GM19099 (cell line): Measurements from ENCODE around the gene KRTAP2-1.
"Not testable (repeated sequence)": the region's sequence is repeated elsewhere in the genome, so short reads cannot be mapped to it uniquely, and the experiment has no call there.

Source experiments
- POLR2A ChIP-seq: IDR thresholded peaks from 3 replicates; pipeline ENCODE4 v1.6.1; 2011; ENCODE audit warnings: low read depth; ENCODE audit not compliant: insufficient read length; ENCODE audit errors: extremely low read depth

Gene KRTAP2-1

GRCh38 chr17:41046735-41047465, at the start of gene KRTAP2-1:
Gene KRTAP2-1 (minus strand): TSS chr17:41047316. CDS start chr17:41047267, 49 bp downstream.
- not testable (repeated sequence) for TF ChIP-seq POLR2A

GRCh38 chr17:41096055-41096454, 48.9 kb upstream of the KRTAP2-1 start:
- no peak for TF ChIP-seq POLR2A

- not testable (repeated sequence) for TF ChIP-seq POLR2A
Measured at GRCh38 chr17:41084100-41084856, 37.2 kb upstream of the KRTAP2-1 start, which contains the start of gene KRTAP4-7. Gene KRTAP4-7 (plus strand): TSS chr17:41084150. CDS start chr17:41084207, 57 bp downstream.

DNA sequence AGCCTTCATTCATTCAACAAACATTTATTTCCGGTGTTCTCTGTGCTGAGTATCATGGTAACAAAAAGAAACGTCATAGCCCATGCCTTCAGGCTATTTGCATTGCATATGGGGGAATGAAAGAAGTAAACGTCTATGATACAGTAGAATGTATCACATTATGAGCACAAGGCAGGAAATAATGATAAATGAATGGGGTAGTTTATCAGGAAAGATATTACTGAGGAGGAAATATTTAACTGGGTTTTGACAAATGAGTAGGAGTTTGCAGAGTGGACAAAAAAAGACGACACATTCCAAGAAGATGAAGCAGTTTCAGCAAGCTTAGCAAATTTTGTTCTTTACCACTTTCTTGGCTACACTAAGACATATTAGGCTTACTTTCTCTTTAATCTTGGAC, 35.5 kb upstream of the KRTAP2-1 start:
- TF ChIP-seq POLR2A: no peak

GRCh38 chr17:41076788-41077187, 29.7 kb upstream of the KRTAP2-1 start:
- no peak for TF ChIP-seq POLR2A

DNA sequence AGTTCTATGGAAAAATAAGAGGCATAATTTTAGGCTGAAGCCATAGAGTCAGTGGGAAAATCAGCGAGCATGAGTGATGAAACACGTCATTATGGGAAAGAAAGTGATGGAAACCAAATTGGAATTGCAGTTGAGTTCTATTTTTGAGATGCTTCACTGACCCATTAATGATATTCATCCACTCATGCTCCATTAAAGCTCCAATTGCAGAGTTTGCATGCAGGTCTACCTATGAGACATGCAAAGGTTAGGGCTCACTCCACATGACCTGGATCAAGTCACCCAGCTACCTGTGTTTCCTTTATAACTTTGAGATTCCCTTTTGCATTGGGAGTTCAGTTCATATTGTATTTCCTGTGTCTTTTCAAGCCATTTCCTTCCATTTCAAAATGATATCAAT, 26.6 kb upstream of the KRTAP2-1 start:
- TF ChIP-seq POLR2A: no peak

DNA sequence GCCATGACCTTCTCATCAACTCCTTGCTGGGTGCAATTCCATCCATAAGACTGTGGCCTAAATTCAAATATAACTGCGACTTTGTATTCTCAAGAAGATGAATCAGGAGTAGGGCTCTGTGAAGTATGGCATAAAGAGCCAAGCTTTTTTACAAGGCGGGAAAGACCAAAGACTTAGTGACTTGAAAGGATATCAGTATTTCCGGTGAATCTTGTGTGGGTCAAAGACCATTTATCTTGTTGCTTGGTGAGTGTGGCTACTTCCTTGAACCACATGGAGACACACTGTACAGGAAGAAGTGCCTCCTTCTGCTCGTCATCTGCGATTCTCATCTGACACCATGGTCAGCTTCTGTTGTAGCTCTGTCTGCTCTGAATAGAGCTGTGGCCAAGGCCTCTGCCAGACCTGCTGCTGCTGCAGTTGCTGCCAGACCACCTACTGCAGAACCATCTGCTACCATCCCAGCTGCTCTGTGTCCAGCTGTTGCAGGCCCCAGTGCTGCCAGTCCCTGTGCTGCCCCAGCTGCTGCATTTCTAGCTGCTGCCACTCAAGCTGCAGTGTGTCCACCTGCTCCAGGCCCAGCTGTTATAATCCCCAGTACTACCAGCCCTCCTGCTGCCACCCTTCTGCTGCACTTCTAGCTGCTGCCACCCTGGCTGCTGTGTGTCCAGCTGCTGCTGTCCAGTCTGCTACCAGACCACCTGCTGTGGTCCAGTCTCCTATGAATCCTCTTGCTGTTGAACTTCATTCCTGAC, 24.7 kb upstream of the KRTAP2-1 start:
- no peak for TF ChIP-seq POLR2A

GRCh38 chr17:41069031-41069430, 21.9 kb upstream of the KRTAP2-1 start:
- no peak for TF ChIP-seq POLR2A

- no peak for TF ChIP-seq POLR2A
Measured at GRCh38 chr17:41067281-41067680, 20.2 kb upstream of the KRTAP2-1 start.

DNA sequence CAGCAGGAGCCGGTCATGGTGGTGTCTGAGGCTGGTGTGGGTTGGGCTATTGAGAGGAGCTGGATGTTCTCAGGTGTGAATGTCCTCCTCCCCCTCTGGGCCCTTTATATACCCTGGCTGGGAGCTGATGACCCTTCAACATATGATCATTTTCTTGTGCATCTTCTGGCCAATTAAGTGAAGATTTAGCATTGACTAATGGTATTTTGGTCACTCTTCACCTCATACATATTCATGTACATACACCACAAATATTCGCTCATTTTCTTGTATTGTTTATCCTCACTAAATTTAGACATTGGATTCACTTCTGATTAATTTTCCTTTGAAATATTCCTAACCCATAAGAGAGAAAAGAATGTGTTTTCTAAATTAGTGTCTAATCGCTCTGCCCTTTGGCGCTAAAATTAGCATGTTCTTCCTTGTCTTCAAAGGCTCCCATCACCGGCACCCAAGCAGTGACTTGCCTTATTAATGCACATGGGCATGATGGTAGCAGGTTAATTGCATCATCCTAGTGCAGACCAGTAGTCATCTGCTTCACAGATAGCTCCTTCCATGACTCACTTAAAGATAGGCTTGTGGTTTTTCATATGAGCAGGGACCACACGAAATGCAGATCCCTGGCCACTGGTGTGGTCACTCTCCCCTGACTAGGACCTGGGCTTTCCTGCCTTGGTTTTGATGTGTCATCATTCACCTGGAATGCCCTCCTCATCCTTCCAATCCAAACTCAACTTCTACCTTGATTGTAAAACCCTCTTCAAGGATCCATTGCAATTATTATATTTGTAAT, 18.9 kb upstream of the KRTAP2-1 start, which contains the start of gene KRTAP2-4:
TSS of gene KRTAP2-4 (minus strand) at position 51 of the 796 bp plus-strand sequence. CDS start at position 17, 34 bp downstream.
- no peak for TF ChIP-seq POLR2A

DNA sequence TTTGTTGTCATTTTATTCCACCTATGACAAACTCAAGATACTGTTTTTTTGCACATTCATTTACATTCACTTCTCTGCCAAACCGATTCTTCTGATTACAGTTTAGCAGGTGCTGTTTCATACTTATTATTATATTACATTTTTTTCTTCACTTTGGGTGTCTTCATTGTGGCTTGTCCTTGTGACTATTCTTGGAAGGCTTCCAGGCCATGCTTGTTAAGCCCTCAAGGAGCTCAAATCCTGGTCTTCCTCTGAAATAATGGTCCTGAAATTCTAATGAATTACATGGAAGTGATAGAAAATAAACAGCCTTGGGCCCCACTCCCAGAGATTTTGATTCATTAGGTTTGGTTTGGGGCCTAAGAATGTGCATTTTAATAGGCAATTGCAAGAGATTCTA, 17.2 kb upstream of the KRTAP2-1 start:
- no peak for TF ChIP-seq POLR2A

- no peak for TF ChIP-seq POLR2A
Measured at GRCh38 chr17:41063449-41063848, 16.3 kb upstream of the KRTAP2-1 start.

DNA sequence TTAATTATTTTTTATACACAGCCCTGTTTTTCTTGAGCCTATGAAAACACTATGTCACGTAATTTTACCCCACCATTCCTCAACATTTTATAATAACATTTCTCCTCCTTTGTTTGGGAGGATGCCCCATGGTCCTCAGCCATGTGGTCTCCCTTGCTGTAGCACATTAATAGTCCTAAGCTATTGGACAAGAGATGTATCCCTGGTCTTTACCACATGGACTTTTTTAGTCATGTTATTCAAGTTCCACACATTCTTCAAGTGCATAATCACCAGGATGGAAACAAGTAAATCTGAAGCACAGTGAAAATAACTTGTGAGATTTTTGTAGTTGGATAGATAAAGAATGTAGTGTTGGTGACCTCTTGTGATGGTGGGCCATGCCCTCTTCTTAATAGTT, 14.8 kb upstream of the KRTAP2-1 start:
- no peak for TF ChIP-seq POLR2A

- TF ChIP-seq POLR2A: no peak
Measured at GRCh38 chr17:41060052-41060604, 13.0 kb upstream of the KRTAP2-1 start, which contains the start of gene KRTAP2-3. Gene KRTAP2-3 (minus strand): TSS chr17:41060114. CDS start chr17:41060050, 64 bp downstream.

GRCh38 chr17:41058741-41059140, 11.6 kb upstream of the KRTAP2-1 start:
- TF ChIP-seq POLR2A: no peak

DNA sequence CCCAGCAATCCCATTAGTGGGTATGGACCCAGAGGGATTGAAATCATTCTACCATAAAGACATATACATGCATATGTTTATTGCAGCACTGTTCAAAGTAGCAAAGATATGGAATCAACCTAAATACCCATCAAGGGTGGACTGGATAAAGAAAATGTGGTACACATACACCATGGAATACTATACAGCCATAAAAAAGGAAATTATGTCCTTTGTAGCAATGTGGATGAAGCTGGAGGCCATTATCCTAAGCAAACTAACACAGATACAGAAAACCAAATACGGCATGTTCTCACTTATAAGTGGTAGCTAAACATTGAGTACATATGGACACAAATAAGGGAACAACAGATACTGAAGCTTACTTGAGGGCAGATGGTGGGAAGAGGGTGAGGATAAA, 10.4 kb upstream of the KRTAP2-1 start:
- no peak for TF ChIP-seq POLR2A
